ENCODE measurements around the gene OR8U1.

The OR8U1 gene

DNA sequence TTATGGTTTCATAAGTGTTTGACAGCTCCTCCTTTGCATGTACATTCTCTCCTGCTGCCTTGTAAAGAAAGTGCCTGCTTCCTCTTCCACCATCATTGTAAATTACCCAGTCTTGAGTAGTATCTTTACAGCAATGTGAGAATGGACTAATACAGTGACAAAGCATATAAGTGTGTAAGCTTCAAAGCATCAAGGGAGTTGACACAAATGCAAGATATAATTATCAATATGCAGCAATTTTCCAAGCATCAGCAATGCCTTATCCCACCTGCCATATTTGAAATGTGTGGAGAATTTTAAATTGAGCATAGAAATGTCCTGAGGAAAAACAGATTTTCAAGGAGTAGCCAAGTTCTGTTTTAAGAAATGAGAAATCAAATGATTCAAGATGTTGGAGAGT lies 35.4 kb downstream of the OR8U1 start:
- Histone ChIP-seq H3K4me1 (ENCODE audit: control insufficient read depth, insufficient read depth, low read length) (no peaks in the 10 kb centered on the region), H3K9me3 (ENCODE audit: control insufficient read depth, insufficient read depth, low read length) (no peaks in the 10 kb centered on the region), H3K4me3 (ENCODE audit: low read length) (no peak overlapping the region), H3K36me3 (ENCODE audit: control insufficient read depth, insufficient read depth, low read length) (no peaks in the 10 kb centered on the region), H3K27me3 (ENCODE audit: control insufficient read depth, insufficient read depth, low read length) (no peaks in the 10 kb centered on the region), H3K27ac (ENCODE audit: low read length) (no peak overlapping the region)
- no peak for DNase-seq (ENCODE audit: low read depth, low spot score)

DNA sequence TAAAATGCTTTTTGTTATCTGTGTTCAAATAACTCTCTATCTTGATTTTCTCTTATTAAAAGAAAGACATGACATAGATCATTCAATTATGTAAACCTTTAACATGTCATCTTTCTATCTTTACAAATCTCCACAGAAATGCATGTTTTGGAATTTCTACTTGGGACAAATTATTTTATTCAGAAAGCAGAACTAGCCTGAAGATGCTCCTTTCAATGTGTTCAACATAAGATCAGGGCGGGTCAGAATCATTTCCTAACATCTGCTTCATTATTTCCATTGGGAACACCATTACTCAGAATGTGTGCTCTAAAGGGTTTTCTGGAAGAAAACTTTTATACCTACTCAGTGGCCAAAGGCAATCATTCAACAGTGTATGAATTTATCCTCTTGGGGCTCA lies 37.0 kb downstream of the OR8U1 start, which contains the start of gene OR5AL1:
TSS of gene OR5AL1 (plus strand) at position 301 of the 400 bp plus-strand sequence.
- no peaks in the 10 kb centered on the region for H3K9me3 ChIP-seq (ENCODE audit: control insufficient read depth, insufficient read depth, low read length)
- WGBS (ENCODE audit: insufficient coverage, insufficient read length), result no CpG with 5 or more reads among the region's 1 CpG

More for the DNA sequence above, 37.0 kb downstream of the OR8U1 start, which contains the start of gene OR5AL1:
- Histone ChIP-seq H3K27ac (ENCODE audit: low read length) (no peak within 1 kb of the TSS), H3K27me3 (ENCODE audit: control insufficient read depth, insufficient read depth, low read length) (no peaks in the 10 kb centered on the region), H3K4me3 (ENCODE audit: low read length) (no peak within 1 kb of the TSS), H3K36me3 (ENCODE audit: control insufficient read depth, insufficient read depth, low read length) (no peaks in the 10 kb centered on the region), H3K4me1 (ENCODE audit: control insufficient read depth, insufficient read depth, low read length) (no peaks in the 10 kb centered on the region)
- DNase-seq (ENCODE audit: low read depth, low spot score), result no peak
